Uterus (tissue), 4 donors: ENCODE results near the gene CCL11. TPM values are rescaled to one million over a fixed set of nuclear protein-coding genes. Genes with fewer than 3 reads are reported as not detected.

Experiments
- DNase-seq, 2 donors: peaks; one replicate each; pipeline ENCODE4 v3.0.0-alpha.2; 2019 to 2020
- H3K27ac ChIP-seq, 2 donors: fragments of 200-600 bp; sonication (generic); 1 replicate in 1 of 2; 2 replicates in 1 of 2; pipeline ENCODE4 v1.5.1; 2016 to 2018
- H3K27me3 ChIP-seq, 2 donors: fragments of 200-600 bp; sonication (generic); one replicate each; pipeline ENCODE4 v1.5.1; 2018 to 2019; ENCODE audit warnings: control low read depth in 1 of 2
- H3K36me3 ChIP-seq, 2 donors: fragments of 200-600 bp; sonication (generic); one replicate each; pipeline ENCODE4 v1.5.1; 2019; ENCODE audit warnings: control low read depth in 1 of 2
- H3K4me1 ChIP-seq, 2 donors: fragments of 200-600 bp; sonication (generic); one replicate each; pipeline ENCODE4 v1.5.1; 2018 to 2019; ENCODE audit warnings: control low read depth in 1 of 2
- H3K4me3 ChIP-seq, 2 donors: fragments of 200-600 bp; sonication (generic); 1 replicate in 1 of 2; 2 replicates in 1 of 2; pipeline ENCODE4 v1.5.1; 2018 to 2019; ENCODE audit warnings: mild to moderate bottlenecking in 1 of 2
- H3K9me3 ChIP-seq, 2 donors: fragments of 200-600 bp; sonication (generic); one replicate each; pipeline ENCODE4 v1.5.1; 2019; ENCODE audit warnings: control low read depth in 1 of 2
- CTCF ChIP-seq, 4 experiments: fragments of 200-600 bp in 2 of 4; fragments of 450-650 bp in 2 of 4; sonication (generic) in 2 of 4; IDR thresholded peaks; one replicate each; pipeline ENCODE4 v1.5.1; 2016 to 2019; ENCODE audit warnings: antibody characterized with exemption in 4 of 4, mild to moderate bottlenecking in 2 of 4, moderate library complexity in 1 of 4
- POLR2A ChIP-seq, 2 donors: fragments of 450-650 bp; IDR thresholded peaks; one replicate each; pipeline ENCODE4 v1.6.1; 2016; ENCODE audit warnings: antibody characterized with exemption in 2 of 2, mild to moderate bottlenecking in 1 of 2, moderate library complexity in 1 of 2
- intact Hi-C: fragments of 100-400 bp; cut with DNase I; formaldehyde crosslinking; loops from one replicate; pipeline ENCODE4 v1.15.1; 2023; ENCODE audit warnings: low total_unique reads
- total RNA-seq, 4 donors: library from RNA; depleted of rRNA in 3 of 4; stranded (reverse); fragments of >200 nt in 3 of 4; gene quantifications; one replicate each; pipeline versions ENCODE4 v1.1.0 to v1.2.4, GENCODE V29; 2014 to 2023
- donor health status: DM: yes; HTN: yes; CAD: no.

The CCL11 gene
- total RNA-seq, 4 donors from 2014 or later = 4.9 TPM; not detected in 3

GRCh38 chr17:34243364-34244320 lies 41.9 kb upstream of the CCL11 start:
- Histone ChIP-seq H3K27ac (no peak overlapping the region), H3K4me1 (peaks cover 0 to 5% of the 10 kb centered on the region in 2 donors), H3K4me3 (no peak overlapping the region), H3K9me3 (no peaks in the 10 kb centered on the region), H3K27me3 (no peaks in the 10 kb centered on the region), H3K36me3 (no peaks in the 10 kb centered on the region)
- TF ChIP-seq POLR2A (IDR thresholded peaks at IDR 0.05) = no peak
- no peak for TF ChIP-seq CTCF (IDR thresholded peaks at IDR 0.05)
- intact Hi-C loops = no loop called here
- no peak for DNase-seq

- Histone ChIP-seq H3K4me3 (no peak overlapping the region), H3K36me3 (no peaks in the 10 kb centered on the region), H3K27ac (no peak overlapping the region), H3K27me3 (no peaks in the 10 kb centered on the region), H3K4me1 (peaks cover 0 to 18% of the 10 kb centered on the region in 2 donors), H3K9me3 (no peaks in the 10 kb centered on the region)
- no peak for TF ChIP-seq POLR2A (IDR thresholded peaks at IDR 0.05)
- TF ChIP-seq CTCF (IDR thresholded peaks at IDR 0.05) = no peak
- intact Hi-C loops = no loop called here
- no peak for DNase-seq
Measured at GRCh38 chr17:34245351-34245905, 40.1 kb upstream of the CCL11 start.

GRCh38 chr17:34246446-34246845 lies 39.1 kb upstream of the CCL11 start:
- Histone ChIP-seq H3K4me3 (no peak overlapping the region), H3K9me3 (no peaks in the 10 kb centered on the region), H3K4me1 (peaks cover 1 to 16% of the 10 kb centered on the region in 2 donors), H3K36me3 (no peaks in the 10 kb centered on the region), H3K27me3 (no peaks in the 10 kb centered on the region), H3K27ac (no peak overlapping the region)
- intact Hi-C loops = no loop called here
- DNase-seq = no peak
- TF ChIP-seq POLR2A (IDR thresholded peaks at IDR 0.05) (no peak), CTCF (IDR thresholded peaks at IDR 0.05) (no peak)

GRCh38 chr17:34246881-34247280 lies 38.7 kb upstream of the CCL11 start:
- intact Hi-C loops = no loop called here
- no peak overlapping the region for H3K4me3 ChIP-seq
- no peaks in the 10 kb centered on the region for H3K36me3 ChIP-seq
- H3K27ac ChIP-seq = no peak overlapping the region
- H3K4me1 ChIP-seq = peaks cover 5 to 20% of the 10 kb centered on the region in 2 donors
- H3K27me3 ChIP-seq = no peaks in the 10 kb centered on the region
- no peaks in the 10 kb centered on the region for H3K9me3 ChIP-seq
- no peak for TF ChIP-seq POLR2A (IDR thresholded peaks at IDR 0.05)
- no peak for TF ChIP-seq CTCF (IDR thresholded peaks at IDR 0.05)
- no peak for DNase-seq

- no peak for DNase-seq
- no peak for TF ChIP-seq CTCF (IDR thresholded peaks at IDR 0.05)
- TF ChIP-seq POLR2A (IDR thresholded peaks at IDR 0.05) = no peak
- no peaks in the 10 kb centered on the region for H3K27me3 ChIP-seq
- no peak overlapping the region for H3K4me3 ChIP-seq
- H3K4me1 ChIP-seq = peaks cover 18 to 36% of the 10 kb centered on the region in 2 donors
- no peaks in the 10 kb centered on the region for H3K9me3 ChIP-seq
- H3K36me3 ChIP-seq = no peaks in the 10 kb centered on the region
- intact Hi-C loops = no loop called here
- peak overlapping the region; percentile 6 to 46 for H3K27ac ChIP-seq
Measured at GRCh38 chr17:34248511-34249024, 37.0 kb upstream of the CCL11 start.
